GM19099 (cell line): ENCODE measurements around the gene SLC66A2.

Experiments used
- POLR2A ChIP-seq: IDR thresholded peaks from 3 replicates; pipeline ENCODE4 v1.6.1; 2011; ENCODE audit warnings: low read depth; ENCODE audit not compliant: insufficient read length; ENCODE audit errors: extremely low read depth

Gene SLC66A2

DNA sequence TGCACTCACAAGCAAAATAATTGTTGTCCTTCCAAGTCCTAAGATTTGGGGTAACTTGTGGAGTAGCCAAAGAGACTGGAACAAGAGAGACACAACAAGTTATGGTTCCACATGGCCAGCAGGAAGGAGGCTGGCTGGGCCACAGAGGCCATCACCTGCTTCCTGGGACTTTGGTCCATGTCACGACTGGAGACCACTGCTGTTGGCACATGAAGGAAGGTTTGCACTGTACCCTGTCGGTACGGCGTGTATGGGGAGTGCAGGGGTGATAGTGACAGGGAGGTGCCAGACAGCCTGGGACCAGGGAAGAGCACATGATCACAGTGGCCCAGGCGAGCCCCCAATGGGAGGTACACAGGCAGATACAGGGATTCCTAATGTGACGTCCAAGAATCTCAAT is 15.5 kb downstream of the SLC66A2 start:
- TF ChIP-seq POLR2A = no peak

DNA sequence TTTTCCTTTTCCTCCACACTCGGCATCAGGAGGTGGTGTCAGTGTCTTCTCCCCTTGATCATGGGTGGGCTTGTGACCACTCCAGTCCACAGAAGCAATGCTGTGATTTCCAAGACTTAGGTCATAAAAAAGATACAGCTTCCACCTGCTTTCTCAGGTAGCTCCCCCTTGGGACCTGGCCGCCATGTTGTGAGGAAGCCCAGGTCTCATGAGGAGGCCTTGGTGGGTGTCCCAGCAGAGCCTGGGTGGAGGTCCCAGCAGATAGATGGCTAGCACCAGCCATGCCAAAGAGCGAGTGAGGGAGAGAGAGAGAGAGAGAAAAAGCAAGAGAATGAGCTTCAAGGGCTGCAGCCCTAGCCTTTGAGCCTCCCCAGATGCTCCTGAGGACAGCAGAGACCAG is 16.0 kb downstream of the SLC66A2 start:
- no peak for TF ChIP-seq POLR2A

DNA sequence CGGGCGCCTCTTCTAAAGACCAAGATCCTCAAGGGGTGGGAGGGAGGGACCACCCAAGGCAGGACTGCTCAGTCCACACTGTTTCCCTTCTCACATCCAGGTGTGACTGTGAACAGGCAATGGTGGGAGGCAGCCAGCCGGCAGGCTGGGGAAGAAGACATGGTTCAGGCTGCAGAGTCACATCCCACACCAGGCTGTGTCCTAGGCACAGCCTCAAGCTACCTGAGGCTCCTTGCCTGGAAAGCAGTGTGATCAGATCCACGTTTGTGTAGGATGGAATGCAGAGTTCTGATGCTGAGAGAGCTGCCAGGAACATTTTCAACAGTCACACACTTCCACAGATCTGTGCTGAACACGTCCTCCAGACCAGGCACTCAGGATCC is 16.4 kb downstream of the SLC66A2 start:
- TF ChIP-seq POLR2A = no peak

DNA sequence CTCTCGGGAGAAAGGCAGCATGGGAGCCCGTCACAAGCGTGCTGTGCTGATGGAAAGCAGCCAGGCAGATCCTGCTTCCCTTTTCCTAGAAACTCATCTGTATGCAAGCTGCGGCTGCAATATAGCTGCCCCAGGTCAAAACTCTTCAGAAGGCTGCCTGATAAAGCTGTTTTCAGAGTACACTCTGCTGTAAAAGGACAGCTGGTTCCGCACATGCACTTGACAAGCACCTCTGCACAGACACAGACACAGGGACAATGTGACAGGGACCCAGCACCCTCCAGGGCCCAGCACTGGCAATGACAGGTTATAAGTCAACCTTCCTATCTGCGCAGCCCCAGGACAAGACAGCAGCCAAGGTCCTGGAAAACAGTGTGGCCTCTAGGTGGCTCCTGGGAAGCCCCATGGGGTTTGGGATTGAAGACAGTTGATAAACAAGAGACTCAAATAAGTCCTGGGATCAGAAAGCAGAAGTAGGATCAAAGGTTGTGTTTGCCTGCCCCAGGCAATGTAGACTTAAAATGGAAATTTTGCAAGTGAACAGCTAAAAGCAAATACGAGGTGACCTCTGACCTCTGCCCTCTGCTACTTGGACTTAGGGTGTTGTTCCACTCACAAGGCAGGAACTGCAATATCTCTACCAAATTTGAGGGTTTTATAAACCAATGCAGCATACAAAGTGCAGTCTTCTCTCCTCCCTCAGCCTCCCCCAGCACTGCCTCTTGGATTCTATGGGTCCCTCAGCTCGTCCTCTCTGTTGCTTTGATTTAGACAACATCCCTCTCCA is 16.9 kb downstream of the SLC66A2 start:
- no peak for TF ChIP-seq POLR2A

DNA sequence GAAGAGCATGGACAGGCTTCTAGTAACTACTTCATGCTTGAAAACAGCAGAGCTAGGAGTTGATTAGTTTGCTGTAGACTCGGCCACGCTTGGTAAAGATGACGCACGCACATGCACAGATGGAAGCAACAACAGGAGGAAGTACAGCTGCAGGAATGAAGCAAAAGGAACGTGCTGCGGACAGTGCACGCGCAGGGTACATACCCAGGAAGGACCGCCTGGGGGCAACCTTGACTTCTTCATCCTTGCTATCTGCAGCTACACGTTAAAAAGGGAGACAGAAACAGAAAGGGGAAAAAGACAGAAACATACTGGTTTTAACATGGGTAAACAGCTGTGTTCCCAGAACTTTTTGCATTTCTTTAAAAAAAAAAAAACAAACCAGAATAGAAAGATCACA is 17.7 kb downstream of the SLC66A2 start:
- TF ChIP-seq POLR2A = no peak

DNA sequence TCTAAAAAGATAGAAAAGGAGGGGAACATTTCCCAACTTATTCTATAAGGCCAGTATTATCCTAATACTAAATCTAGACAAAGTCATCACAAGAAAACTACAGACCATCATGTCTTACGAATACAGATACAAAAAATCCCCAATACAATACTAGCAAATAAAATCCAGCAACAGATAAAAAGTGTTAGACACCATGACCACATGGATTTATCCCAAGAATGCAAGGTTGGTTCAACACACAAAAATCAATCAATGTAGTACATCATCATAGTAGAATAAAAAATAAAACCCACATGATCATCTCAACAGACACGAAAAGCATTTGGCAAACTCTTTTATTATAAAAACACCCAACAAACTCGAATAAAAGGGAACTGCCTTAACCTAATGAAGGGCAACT is 18.5 kb downstream of the SLC66A2 start:
- no peak for TF ChIP-seq POLR2A

DNA sequence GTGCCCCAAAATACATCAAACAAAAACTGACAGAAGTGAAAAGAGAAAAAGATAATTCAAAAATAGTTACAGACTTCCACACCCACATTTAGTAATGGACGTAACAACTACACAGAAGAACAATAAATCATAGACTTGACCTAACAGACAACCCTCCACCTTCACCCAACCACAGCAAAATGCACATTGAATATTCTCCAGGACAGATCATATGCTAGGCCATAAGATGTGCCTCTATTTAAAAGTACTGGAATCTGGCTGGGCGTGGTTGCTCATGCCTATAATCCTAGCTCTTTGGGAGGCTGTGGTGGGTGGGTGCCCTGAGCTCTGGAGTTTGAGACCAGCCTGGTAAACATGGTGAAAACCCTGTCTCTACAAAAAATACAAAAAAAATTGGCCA is 20.0 kb downstream of the SLC66A2 start:
- TF ChIP-seq POLR2A = no peak

DNA sequence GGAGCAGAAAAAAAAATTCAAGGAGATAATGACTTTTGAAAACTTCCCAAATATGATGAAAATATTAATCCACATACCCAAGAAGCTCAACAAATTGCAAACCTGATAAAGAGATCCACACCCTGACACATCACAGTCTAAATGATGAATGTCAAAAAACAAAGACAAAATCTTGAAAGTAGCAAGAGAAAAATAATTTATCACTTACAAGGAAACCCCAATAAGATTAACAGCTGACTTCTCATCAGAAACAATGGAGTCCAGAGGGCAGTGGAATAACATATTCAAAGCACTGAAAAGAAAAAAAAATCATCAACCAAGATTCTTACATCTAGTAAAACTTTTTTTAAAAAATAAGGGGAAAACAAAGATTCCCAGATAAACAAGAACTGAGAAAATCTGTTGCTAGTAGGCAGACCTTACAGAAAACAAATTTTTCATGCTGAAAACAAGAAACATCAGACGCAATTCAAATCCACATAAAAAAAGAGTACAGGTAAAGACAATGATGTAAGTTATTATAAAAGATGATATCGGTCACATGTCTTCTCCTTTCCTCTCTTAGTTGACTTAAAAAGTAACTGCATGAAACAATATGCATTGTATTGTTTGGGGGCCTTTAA is 21.3 kb downstream of the SLC66A2 start:
- TF ChIP-seq POLR2A = no peak

DNA sequence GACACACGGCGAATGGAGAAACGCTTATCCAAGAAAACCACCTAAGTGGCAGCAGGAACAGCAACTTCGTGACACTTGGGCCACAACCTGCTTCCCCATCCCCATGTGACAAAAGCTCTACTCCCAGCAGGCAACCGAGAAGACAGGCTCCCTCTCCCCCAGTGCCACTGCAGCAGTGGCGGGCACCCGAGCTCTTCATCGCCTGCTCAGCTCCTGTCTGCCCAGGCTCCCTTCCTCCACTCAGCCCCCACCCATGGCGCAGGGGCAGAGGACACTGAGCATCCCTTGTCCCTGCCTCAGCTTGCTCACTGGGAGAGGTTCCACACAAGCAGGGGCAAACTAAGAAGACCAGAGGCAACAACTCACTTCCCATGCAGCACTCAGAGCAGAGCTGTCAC is 22.9 kb downstream of the SLC66A2 start:
- TF ChIP-seq POLR2A = no peak

DNA sequence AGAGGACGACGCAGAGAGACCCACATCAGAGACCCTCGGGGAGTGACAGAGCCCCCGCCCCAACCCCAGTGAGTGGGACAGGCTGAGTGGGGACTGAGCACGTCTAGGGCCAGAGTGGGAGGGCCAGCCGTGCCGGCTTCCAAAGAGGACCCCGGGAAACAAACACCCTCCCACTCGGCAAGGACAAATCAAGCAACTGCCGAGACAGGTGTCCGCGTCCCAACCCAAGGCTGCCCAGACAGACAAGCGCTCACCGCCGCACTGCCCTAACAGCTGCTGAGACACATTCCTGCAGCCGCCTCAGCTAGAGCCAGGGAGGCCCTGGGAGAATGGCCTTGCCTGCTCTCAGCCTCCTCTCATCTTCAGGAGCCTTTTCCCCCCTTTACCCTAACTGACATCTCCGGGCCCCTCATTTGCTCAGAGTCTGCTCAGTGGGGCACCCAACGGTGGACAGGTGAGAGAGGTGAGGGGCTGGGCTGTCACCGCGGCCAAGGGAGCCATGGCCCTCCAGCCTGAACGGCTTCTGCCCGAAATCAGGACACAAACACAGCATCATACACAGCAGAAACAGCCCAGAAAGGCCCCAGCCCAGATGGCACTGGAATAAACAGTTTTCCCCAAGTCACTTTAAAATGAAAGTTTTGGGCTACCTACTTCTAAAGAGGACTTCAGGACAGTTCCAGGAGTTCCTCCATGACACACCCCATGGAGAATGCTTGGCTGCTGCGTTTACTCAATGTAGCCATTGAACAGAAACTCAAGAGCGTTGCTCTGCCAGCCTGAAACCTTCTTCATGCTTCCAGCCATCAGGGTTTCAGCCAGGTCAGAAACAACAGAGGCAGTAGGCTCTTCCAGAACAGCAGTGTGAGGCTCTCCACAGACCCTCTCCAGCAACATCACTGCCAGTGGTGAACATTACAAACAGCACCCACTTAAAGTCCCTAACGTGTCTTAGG is 23.6 kb downstream of the SLC66A2 start:
- TF ChIP-seq POLR2A = no peak

DNA sequence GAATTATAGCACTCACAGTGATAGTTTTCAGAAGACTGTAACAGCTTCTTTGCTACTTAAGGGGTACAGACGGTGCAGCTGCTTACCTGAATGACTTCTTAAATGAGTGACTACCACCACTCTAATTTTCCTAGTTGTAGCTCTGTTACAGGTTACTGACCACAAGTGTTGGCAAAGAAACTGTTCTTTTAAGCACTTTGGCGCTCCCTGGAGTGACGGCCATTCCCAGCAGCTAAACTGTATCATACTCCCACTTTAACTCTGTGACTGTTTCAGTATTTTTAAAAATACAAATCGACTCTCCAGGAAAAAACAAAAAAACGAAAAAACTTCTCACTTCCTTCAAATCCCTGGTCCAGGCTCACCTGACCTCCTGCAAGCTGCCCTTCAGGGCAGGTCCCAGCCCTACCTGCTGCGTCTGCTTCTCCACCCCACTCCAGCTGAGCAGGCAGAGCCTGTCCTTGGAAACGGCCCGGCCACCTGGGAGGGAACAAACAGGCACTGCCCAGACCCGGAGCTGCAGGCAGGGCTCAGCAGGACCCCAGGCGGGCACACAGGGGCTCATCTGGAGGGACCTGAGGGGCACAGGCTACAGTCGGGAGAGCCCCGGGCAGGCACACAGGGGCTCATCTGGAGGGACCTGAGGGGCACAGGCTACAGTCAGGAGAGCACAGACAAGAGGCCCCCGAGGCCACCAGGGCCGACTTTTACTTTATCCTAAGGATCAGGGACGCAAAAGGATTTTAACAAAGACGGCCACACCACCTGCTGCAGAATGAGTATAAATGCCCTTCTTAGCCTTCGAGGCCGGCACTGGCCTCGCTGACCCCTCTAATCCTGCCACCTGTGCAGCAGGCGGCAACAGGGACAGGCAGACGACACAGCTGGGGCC is 24.5 kb downstream of the SLC66A2 start:
- no peak for TF ChIP-seq POLR2A

DNA sequence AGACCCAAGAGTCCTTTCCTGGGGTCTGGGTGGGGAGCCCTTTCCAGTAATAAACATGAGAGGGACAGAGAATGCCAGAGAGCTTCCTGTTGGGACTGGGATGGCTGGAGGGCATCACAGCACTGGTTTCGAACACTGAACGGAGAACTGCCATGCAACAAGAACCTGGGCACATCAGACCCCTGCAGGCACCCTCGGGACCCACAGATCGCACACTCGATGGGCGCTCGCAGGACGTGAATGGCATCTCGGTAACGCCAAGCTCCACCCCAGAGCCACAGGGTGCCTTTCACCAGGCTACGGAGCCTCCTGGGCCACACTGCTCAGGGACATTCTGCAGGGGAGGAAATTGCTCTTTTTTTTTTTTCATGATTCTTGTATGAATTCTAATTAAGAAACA is 25.1 kb downstream of the SLC66A2 start:
- no peak for TF ChIP-seq POLR2A

DNA sequence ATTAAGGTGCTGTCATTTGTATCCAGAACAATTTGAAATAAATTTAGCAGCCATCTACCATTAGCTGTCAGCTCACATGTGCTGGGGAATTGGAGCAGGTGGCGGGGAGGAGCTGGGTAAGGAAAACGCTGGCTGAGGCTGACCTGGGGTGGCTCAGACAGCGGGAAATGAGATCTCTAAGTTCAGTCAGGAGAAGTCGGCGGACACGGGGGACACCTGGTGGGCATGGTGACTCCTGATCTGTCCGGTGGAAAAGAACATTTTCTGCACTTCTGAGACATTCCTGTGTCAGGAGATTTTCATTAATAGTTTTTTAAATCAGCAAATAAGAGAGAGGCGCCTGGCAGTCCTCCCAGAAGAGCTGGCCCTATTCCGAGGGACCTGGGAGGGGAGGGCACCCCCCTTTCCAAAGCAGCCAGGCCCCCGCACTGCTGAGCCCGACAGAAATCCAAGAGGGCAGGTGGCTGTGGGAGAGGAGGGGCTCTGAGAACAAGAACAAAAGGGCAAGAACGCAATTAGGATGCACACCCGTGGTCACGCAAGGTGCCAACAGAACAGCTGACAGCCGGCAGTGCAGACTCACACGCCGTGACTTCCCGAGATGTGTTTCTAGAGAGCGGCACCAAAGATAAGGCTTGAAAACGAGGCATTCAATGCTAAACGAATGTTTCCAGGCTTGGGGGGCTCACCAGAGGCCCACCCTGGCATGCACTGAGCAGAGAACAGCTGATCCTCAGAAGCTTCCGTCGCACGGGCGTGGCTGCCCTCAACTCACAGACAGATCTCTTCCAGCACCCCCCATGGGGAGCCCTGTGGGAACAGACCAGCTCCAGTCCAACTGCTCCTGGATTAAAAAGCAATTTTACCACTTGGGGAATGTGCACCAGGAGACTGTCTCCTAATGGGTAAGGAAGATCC is 26.4 kb downstream of the SLC66A2 start:
- no peak for TF ChIP-seq POLR2A
